Thyroid gland (tissue), 4 donors: Measurements from ENCODE around the gene FAM186B.

Experiments used
- POLR2A ChIP-seq, 2 donors: fragments of 450-650 bp; IDR thresholded peaks; one replicate each; pipeline ENCODE4 v1.6.1; 2017; ENCODE audit warnings: antibody characterized with exemption in 2 of 2, mild to moderate bottlenecking in 2 of 2, moderate library complexity in 1 of 2
- TF ChIP-seq, protein P1 (sequence below), 6 experiments: fragments of 200-600 bp in 3 of 6; fragments of 450-650 bp in 3 of 6; sonication (generic) in 3 of 6; IDR thresholded peaks; one replicate each; pipeline ENCODE4 v1.5.1; 2016 to 2019; ENCODE audit warnings: antibody characterized with exemption in 6 of 6, mild to moderate bottlenecking in 2 of 6, inconsistent platforms in 1 of 6, moderate library complexity in 1 of 6

DNA sequence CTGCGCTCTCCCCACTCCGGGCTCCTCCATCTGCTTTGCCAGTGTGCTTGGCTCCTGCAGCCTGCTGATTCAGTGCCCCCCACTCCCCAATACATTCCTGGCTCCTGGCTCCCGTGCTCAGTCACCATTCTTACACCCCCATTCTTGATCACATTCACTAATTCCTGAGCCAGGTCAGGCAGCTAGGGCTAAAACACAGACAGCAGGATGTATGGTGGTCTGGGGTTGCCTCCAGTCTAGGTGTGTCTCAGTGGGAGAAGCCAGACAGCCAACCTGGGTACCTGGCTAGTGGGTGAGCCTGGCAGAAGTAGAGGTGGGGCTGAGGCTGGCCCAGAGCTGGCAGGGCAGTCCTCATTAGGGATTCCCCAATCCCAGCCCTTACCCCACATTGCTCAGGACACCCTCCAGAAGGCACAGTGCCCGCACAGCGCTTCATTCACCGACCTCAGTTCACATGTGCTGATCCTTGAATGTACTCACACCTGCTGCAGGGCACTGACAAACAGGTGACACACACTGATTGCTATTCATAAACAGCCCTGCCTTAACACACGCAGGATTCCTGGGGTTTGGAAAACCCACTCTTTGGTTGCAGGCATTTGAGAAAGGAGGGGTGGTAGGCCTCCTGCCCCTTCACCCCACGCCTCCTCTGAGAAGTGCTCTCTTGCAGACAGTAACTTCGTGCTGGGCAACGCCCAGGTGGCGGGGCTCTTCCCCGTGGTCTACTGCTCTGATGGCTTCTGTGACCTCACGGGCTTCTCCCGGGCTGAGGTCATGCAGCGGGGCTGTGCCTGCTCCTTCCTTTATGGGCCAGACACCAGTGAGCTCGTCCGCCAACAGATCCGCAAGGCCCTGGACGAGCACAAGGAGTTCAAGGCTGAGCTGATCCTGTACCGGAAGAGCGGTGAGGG lies 65.0 kb downstream of the FAM186B start:
- TF ChIP-seq, protein P1, sequence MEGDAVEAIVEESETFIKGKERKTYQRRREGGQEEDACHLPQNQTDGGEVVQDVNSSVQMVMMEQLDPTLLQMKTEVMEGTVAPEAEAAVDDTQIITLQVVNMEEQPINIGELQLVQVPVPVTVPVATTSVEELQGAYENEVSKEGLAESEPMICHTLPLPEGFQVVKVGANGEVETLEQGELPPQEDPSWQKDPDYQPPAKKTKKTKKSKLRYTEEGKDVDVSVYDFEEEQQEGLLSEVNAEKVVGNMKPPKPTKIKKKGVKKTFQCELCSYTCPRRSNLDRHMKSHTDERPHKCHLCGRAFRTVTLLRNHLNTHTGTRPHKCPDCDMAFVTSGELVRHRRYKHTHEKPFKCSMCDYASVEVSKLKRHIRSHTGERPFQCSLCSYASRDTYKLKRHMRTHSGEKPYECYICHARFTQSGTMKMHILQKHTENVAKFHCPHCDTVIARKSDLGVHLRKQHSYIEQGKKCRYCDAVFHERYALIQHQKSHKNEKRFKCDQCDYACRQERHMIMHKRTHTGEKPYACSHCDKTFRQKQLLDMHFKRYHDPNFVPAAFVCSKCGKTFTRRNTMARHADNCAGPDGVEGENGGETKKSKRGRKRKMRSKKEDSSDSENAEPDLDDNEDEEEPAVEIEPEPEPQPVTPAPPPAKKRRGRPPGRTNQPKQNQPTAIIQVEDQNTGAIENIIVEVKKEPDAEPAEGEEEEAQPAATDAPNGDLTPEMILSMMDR (IDR thresholded peaks at IDR 0.05), result no peak
- no peak for TF ChIP-seq POLR2A (IDR thresholded peaks at IDR 0.05)
